GM12891 (cell line): ENCODE results near the gene LRPAP1.

ENCODE experiments used
- PAX5 ChIP-seq: IDR thresholded peaks from 2 replicates; pipeline ENCODE4 v1.6.1; 2011; ENCODE audit warnings: low read length, moderate library complexity, mild to moderate bottlenecking; ENCODE audit not compliant: insufficient read depth, severe bottlenecking
- POLR2A ChIP-seq: IDR thresholded peaks from 2 replicates; pipeline ENCODE4 v1.6.1; 2011; ENCODE audit warnings: low read depth, low read length, control low read depth
- POLR2AphosphoS5 ChIP-seq: IDR thresholded peaks from 2 replicates; pipeline ENCODE4 v1.6.1; 2011; ENCODE audit warnings: low read depth, low read length, control low read depth
- POU2F2 ChIP-seq: IDR thresholded peaks from 2 replicates; pipeline ENCODE4 v1.6.1; 2011; ENCODE audit warnings: low read depth, mild to moderate bottlenecking, control low read depth, low read length, moderate library complexity
- SPI1 ChIP-seq: IDR thresholded peaks from 2 replicates; pipeline ENCODE4 v1.6.1; 2011; ENCODE audit warnings: low read depth, low read length, control low read depth
- TAF1 ChIP-seq: IDR thresholded peaks from 2 replicates; pipeline ENCODE4 v1.6.1; 2011; ENCODE audit warnings: low read depth, low read length, control low read depth

GRCh38 chr4:3488820-3489219, 43.4 kb downstream of the LRPAP1 start:
- TF ChIP-seq POLR2A = no peak
- no peak for TF ChIP-seq TAF1
- no peak for TF ChIP-seq SPI1
- TF ChIP-seq POLR2AphosphoS5 = no peak
- no peak for TF ChIP-seq PAX5
- TF ChIP-seq POU2F2 = no peak
